Retinal pigment epithelial cell (primary cell): ENCODE measurements around the gene TK2.
A peak's percentile ranks its signal among the peaks of the same experiment; 100 is the strongest.

Experiments
- DNase-seq: peaks from one replicate; pipeline ENCODE4 v3.0.0-alpha.2; 2010; ENCODE audit warnings: low read depth
- H3K4me3 ChIP-seq: 2 replicates; pipeline ENCODE4 v1.5.1; 2011; ENCODE audit warnings: mild to moderate bottlenecking, low read length, control low read depth, moderate library complexity
- CTCF ChIP-seq: conservative IDR thresholded peaks from 2 replicates; pipeline ENCODE4 v1.5.1; 2011; ENCODE audit warnings: low read depth, low read length, control low read depth, inconsistent platforms

TK2 gene

GRCh38 chr16:66591018-66591417 is 41.1 kb upstream of the TK2 start:
- no peak for DNase-seq
- no peak overlapping the region for H3K4me3 ChIP-seq
- no peak for TF ChIP-seq CTCF

GRCh38 chr16:66590322-66590721 is 40.4 kb upstream of the TK2 start:
- no peak for DNase-seq
- H3K4me3 ChIP-seq = no peak overlapping the region
- TF ChIP-seq CTCF = no peak

GRCh38 chr16:66588981-66589713 is 39.2 kb upstream of the TK2 start:
- DNase-seq = no peak
- peak; percentile 83 for TF ChIP-seq CTCF
- H3K4me3 ChIP-seq = no peak overlapping the region

- no peak for TF ChIP-seq CTCF
- DNase-seq = no peak
Measured at GRCh38 chr16:66587881-66588600, 38.1 kb upstream of the TK2 start.

GRCh38 chr16:66585481-66586239 is 35.7 kb upstream of the TK2 start:
- no peak for DNase-seq
- no peak overlapping the region for H3K4me3 ChIP-seq
- TF ChIP-seq CTCF = no peak

More at GRCh38 chr16:66587881-66588600, 38.1 kb upstream of the TK2 start:
- no peak overlapping the region for H3K4me3 ChIP-seq

GRCh38 chr16:66581246-66581952 is 31.5 kb upstream of the TK2 start:
- no peak overlapping the region for H3K4me3 ChIP-seq
- no peak for TF ChIP-seq CTCF
- DNase-seq = no peak
